ENCODE results near the gene ZNF324. TPM values are rescaled to one million over a fixed set of nuclear protein-coding genes. Genes with fewer than 3 reads are reported as not detected.
"Not testable (repeated sequence)": the region's sequence is repeated elsewhere in the genome, so short reads cannot be mapped to it uniquely, and the experiment has no call there.

The ZNF324 gene
- total and polyA plus RNA-seq, 4 donors = 2.3 to 8.4 (median 5.5) TPM

DNA sequence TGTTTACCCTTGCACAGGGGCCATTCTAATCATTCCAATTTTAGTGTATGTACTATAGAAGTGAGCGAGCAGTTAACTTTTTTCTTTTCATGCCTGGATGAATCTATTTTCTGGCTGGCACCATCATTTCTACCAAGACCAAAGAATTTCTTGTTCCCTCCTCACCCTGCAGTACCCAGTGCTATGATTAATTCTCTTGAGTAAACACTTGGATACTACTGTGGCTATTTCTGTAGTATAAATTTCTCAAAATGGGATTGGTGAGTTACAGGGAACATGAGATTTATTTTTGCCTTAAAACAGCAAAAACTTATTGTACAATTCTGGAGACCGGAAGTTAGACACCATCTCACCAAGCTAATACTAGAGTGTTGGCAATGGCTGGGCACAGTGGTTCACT is 16.9 kb downstream of the ZNF324 start:
- H3K27me3 ChIP-seq (ENCODE audit: control insufficient read depth in 4 of 4, insufficient read depth in 4 of 4, low read length in 3 of 4) = no peaks in the 10 kb centered on the region
- no peak for DNase-seq (ENCODE audit: low spot score)
- H3K9me3 ChIP-seq (ENCODE audit: control insufficient read depth in 4 of 4, low read length in 3 of 4) = no peaks in the 10 kb centered on the region
- H3K27ac ChIP-seq (ENCODE audit: low read depth in 1 of 2, low read length in 2 of 2) = no peak overlapping the region
- 93% methylated on average over 2 of the region's 2 CpGs for WGBS
- H3K9ac ChIP-seq (ENCODE audit: low read depth in 1 of 2, low read length in 2 of 2) = no peak overlapping the region
- TF ChIP-seq ATF3 (IDR thresholded peaks at IDR 0.05) (no peak), RXRA (IDR thresholded peaks at IDR 0.05) (no peak), YY1 (IDR thresholded peaks at IDR 0.05) (no peak), HNF4G (IDR thresholded peaks at IDR 0.05) (no peak), TAF1 (conservative IDR thresholded peaks at IDR 0.05) (no peak), FOXA1 (IDR thresholded peaks at IDR 0.05) (no peak)
- peaks cover 0 to 2% (median 0%) of the 10 kb centered on the region in 4 donors for H3K4me1 ChIP-seq (ENCODE audit: control insufficient read depth in 4 of 4, insufficient read depth in 4 of 4, low read length in 3 of 4)
- no peak overlapping the region for H3K4me3 ChIP-seq (ENCODE audit: low read depth in 1 of 3, low read length in 3 of 3)
- peaks cover 0 to 15% (median 5%) of the 10 kb centered on the region in 4 donors for H3K36me3 ChIP-seq (ENCODE audit: control insufficient read depth in 4 of 4, insufficient read depth in 3 of 4, low read depth in 1 of 4, low read length in 3 of 4)

- not testable (repeated sequence) for H3K27me3 ChIP-seq (ENCODE audit: control insufficient read depth in 4 of 4, insufficient read depth in 4 of 4, low read length in 3 of 4); H3K4me3 ChIP-seq (ENCODE audit: low read depth in 1 of 3, low read length in 3 of 3); H3K9me3 ChIP-seq (ENCODE audit: control insufficient read depth in 4 of 4, low read length in 3 of 4); H3K4me1 ChIP-seq (ENCODE audit: control insufficient read depth in 4 of 4, insufficient read depth in 4 of 4, low read length in 3 of 4); H3K27ac ChIP-seq (ENCODE audit: low read depth in 1 of 2, low read length in 2 of 2); H3K9ac ChIP-seq (ENCODE audit: low read depth in 1 of 2, low read length in 2 of 2); DNase-seq (ENCODE audit: low spot score)
- 92% methylated on average over 5 of the region's 5 CpGs for WGBS
- peaks cover 0 to 11% (median 5%) of the 10 kb centered on the region in 4 donors for H3K36me3 ChIP-seq (ENCODE audit: control insufficient read depth in 4 of 4, insufficient read depth in 3 of 4, low read depth in 1 of 4, low read length in 3 of 4)
These were observed 17.5 kb downstream of the ZNF324 start for GRCh38 chr19:58484349-58484748.

DNA sequence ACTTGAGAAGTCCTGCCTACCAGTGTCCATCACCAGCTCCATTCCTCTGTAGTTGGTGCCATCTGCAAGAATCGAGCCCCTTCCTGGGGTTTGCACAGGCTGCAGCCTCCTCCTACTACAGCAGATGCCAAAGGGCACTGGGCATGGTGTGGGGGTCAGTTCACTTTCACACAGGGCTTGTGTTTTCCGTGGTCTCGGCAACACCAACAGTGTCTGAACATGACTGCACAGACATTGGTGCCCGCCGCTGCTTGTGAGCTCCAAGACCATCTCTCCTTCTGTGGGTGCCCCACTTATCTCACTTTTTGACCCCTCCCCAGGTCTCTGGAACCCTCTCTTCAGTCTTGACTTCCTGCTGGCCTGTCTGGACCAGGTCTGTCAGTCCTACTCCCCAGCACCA is 24.5 kb downstream of the ZNF324 start:
- H3K9ac ChIP-seq (ENCODE audit: low read depth in 1 of 2, low read length in 2 of 2) = no peak overlapping the region
- no peaks in the 10 kb centered on the region for H3K4me1 ChIP-seq (ENCODE audit: control insufficient read depth in 4 of 4, insufficient read depth in 4 of 4, low read length in 3 of 4)
- TF ChIP-seq TAF1 (conservative IDR thresholded peaks at IDR 0.05) (no peak), ZBTB33 (IDR thresholded peaks at IDR 0.05) (no peak), HNF4A (conservative IDR thresholded peaks at IDR 0.05) (no peak), NR2F2 (IDR thresholded peaks at IDR 0.05) (no peak), FOXA2 (IDR thresholded peaks at IDR 0.05) (no peak), ATF3 (IDR thresholded peaks at IDR 0.05) (no peak)
- H3K27ac ChIP-seq (ENCODE audit: low read depth in 1 of 2, low read length in 2 of 2) = no peak overlapping the region
- no peak overlapping the region for H3K4me3 ChIP-seq (ENCODE audit: low read depth in 1 of 3, low read length in 3 of 3)
- H3K9me3 ChIP-seq (ENCODE audit: control insufficient read depth in 4 of 4, low read length in 3 of 4) = no peaks in the 10 kb centered on the region
- peak; percentile 30 for DNase-seq (ENCODE audit: low spot score)
- no peaks in the 10 kb centered on the region for H3K36me3 ChIP-seq (ENCODE audit: control insufficient read depth in 4 of 4, insufficient read depth in 3 of 4, low read depth in 1 of 4, low read length in 3 of 4)
- 94% methylated on average over 5 of the region's 5 CpGs for WGBS
- H3K27me3 ChIP-seq (ENCODE audit: control insufficient read depth in 4 of 4, insufficient read depth in 4 of 4, low read length in 3 of 4) = no peaks in the 10 kb centered on the region

GRCh38 chr19:58492265-58492664 is 25.4 kb downstream of the ZNF324 start:
- Histone ChIP-seq H3K36me3 (ENCODE audit: control insufficient read depth in 4 of 4, insufficient read depth in 3 of 4, low read depth in 1 of 4, low read length in 3 of 4) (no peaks in the 10 kb centered on the region), H3K4me1 (ENCODE audit: control insufficient read depth in 4 of 4, insufficient read depth in 4 of 4, low read length in 3 of 4) (no peaks in the 10 kb centered on the region), H3K9me3 (ENCODE audit: control insufficient read depth in 4 of 4, low read length in 3 of 4) (no peaks in the 10 kb centered on the region), H3K27me3 (ENCODE audit: control insufficient read depth in 4 of 4, insufficient read depth in 4 of 4, low read length in 3 of 4) (no peaks in the 10 kb centered on the region), H3K9ac (ENCODE audit: low read depth in 1 of 2, low read length in 2 of 2) (no peak overlapping the region), H3K4me3 (ENCODE audit: low read depth in 1 of 3, low read length in 3 of 3) (no peak overlapping the region), H3K27ac (ENCODE audit: low read depth in 1 of 2, low read length in 2 of 2) (no peak overlapping the region)
- DNase-seq (ENCODE audit: low spot score) = no peak
- WGBS = 94% methylated on average over 14 of the region's 14 CpGs
- TF ChIP-seq MAX (IDR thresholded peaks at IDR 0.05) (no peak), FOXA2 (IDR thresholded peaks at IDR 0.05) (no peak), ATF3 (IDR thresholded peaks at IDR 0.05) (no peak), FOXA1 (IDR thresholded peaks at IDR 0.05) (no peak), NR2F2 (IDR thresholded peaks at IDR 0.05) (no peak), REST (IDR thresholded peaks at IDR 0.05) (no peak), RAD21 (IDR thresholded peaks at IDR 0.05) (no peak), RXRA (IDR thresholded peaks at IDR 0.05) (no peak), GABPA (IDR thresholded peaks at IDR 0.05 in 1 of 2, conservative IDR thresholded peaks at IDR 0.05 in 1 of 2) (no peak), HNF4G (IDR thresholded peaks at IDR 0.05) (no peak), ZBTB33 (IDR thresholded peaks at IDR 0.05) (no peak), YY1 (IDR thresholded peaks at IDR 0.05) (no peak)

Measured in liver (tissue), 9 donors.